GM12874 (cell line): Measurements from ENCODE around the gene SBF2.

Source experiments
- TF ChIP-seq, protein P1 (sequence below): IDR thresholded peaks from 2 replicates; pipeline ENCODE4 v1.5.1; 2011; ENCODE audit warnings: low read depth, mild to moderate bottlenecking, control low read depth, low read length, moderate library complexity; ENCODE audit not compliant: insufficient read depth

SBF2 gene

DNA sequence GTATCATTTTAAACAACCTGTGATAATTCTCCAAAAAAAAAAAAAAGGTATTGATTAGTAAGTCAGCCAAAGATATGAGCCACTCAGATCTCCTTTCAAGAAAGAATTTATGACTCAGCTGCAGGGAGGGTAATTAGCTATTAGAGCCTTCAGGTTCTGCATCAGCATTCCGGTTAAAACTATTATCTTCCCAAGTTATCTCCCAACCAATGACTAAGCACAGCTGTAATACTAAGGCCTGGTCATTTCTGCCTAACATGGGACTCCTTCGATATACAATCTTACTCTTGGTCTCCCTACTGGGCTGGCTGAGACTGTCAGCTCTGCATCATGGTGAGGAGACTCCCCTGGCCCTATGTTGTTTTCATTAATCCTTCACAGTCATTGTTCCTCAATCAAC lies 60.4 kb downstream of the SBF2 start:
- TF ChIP-seq, protein P1, sequence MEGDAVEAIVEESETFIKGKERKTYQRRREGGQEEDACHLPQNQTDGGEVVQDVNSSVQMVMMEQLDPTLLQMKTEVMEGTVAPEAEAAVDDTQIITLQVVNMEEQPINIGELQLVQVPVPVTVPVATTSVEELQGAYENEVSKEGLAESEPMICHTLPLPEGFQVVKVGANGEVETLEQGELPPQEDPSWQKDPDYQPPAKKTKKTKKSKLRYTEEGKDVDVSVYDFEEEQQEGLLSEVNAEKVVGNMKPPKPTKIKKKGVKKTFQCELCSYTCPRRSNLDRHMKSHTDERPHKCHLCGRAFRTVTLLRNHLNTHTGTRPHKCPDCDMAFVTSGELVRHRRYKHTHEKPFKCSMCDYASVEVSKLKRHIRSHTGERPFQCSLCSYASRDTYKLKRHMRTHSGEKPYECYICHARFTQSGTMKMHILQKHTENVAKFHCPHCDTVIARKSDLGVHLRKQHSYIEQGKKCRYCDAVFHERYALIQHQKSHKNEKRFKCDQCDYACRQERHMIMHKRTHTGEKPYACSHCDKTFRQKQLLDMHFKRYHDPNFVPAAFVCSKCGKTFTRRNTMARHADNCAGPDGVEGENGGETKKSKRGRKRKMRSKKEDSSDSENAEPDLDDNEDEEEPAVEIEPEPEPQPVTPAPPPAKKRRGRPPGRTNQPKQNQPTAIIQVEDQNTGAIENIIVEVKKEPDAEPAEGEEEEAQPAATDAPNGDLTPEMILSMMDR = no peak

DNA sequence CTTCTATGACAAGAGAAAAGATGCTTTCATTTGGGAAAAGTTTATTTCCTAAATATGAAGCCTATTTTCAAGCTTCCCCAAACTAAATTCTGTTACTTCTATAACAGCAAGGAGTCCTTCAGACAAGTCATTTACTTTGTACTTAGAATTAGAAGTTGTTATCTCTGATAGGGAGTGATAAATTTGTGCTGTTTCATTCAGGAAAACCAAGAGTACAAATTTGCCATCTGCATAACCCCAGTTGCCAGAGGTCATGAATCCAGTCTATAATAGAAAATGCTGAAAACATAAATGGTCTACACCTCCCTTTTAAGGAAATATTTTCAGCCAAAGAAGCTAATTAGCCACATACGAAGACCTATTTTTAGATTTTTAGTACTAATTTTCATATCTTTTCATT lies 61.3 kb downstream of the SBF2 start:
- TF ChIP-seq, protein P1 = no peak

DNA sequence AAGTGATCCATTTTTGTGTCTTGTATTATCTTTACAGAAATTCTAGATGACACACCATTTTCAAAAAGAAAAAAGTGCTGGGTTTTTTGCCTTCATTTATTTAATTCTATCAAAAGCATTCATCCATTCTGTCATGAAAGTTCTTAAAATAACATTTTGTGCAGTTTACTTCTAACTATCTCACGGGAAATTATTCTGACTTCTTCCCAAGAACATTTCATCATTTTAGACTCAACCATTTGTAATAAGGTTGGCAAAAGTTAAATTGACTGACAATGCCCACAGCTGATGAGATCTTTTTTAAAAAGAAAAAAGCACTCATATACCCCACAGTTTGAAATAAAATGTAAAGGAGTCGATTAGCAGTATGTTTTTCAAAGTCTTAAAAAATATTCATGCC lies 68.5 kb downstream of the SBF2 start:
- TF ChIP-seq, protein P1 = no peak

DNA sequence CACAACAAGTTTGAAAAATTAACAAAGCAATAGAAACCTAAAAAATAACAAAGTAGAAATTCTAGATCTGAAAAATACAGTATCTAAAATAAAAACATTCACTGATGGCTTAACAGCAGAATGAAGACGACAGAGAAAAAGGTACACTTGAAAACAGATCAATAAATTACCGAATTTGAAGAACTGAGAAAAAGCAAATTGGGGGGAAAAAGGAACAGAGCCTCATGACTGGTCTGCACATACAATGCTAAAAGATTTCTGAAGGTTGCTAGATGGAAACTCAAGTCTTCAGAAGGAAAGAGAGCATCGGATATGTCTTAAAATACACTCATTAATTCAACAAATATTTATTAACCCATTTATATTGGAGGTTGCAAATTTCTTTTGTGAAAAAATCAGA lies 71.6 kb downstream of the SBF2 start:
- TF ChIP-seq, protein P1 = no peak

GRCh38 chr11:10221342-10221741 lies 72.7 kb downstream of the SBF2 start:
- TF ChIP-seq, protein P1 = no peak

- TF ChIP-seq, protein P1 = no peak
Measured at GRCh38 chr11:10211470-10211869, 82.5 kb downstream of the SBF2 start.

DNA sequence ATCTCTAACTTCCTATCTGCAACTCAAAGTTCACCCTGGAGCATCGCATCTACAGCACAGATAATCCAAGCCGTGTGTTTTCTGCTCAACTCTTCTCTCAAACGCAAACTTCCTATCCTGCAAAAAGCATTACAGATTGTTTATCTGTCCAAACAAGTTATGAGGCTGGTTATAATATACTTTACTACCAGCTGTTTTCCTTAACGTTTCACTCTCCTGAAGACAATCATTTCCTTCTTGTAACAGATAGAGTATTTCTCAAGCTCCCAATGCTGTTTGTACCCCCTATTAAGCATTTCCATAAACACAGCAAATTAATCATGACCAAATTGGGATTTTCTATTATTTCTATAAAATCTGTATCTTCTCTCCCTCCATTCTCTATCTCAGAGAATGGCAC lies 84.7 kb downstream of the SBF2 start:
- TF ChIP-seq, protein P1 = no peak

- TF ChIP-seq, protein P1 = peak; percentile 42; the same call in 1 of the 2 replicates
Measured at GRCh38 chr11:10208131-10208575, 85.9 kb downstream of the SBF2 start.
